GM18511 (cell line): Measurements from ENCODE around the gene TENT4A.
A peak's percentile ranks its signal among the peaks of the same experiment; 100 is the strongest.
"Not testable (repeated sequence)": the region's sequence is repeated elsewhere in the genome, so short reads cannot be mapped to it uniquely, and the experiment has no call there.

Source experiments
- ATAC-seq: cut with Tn5 transposase; IDR thresholded peaks from one replicate; pipeline ENCODE4 v1.9.1; 2021; ENCODE audit warnings: mild to moderate bottlenecking, moderate library complexity; ENCODE audit not compliant: unreplicated experiment

TENT4A gene

GRCh38 chr5:6766604-6767093 lies 53.4 kb downstream of the TENT4A start:
- ATAC-seq, result peak; percentile 62

DNA sequence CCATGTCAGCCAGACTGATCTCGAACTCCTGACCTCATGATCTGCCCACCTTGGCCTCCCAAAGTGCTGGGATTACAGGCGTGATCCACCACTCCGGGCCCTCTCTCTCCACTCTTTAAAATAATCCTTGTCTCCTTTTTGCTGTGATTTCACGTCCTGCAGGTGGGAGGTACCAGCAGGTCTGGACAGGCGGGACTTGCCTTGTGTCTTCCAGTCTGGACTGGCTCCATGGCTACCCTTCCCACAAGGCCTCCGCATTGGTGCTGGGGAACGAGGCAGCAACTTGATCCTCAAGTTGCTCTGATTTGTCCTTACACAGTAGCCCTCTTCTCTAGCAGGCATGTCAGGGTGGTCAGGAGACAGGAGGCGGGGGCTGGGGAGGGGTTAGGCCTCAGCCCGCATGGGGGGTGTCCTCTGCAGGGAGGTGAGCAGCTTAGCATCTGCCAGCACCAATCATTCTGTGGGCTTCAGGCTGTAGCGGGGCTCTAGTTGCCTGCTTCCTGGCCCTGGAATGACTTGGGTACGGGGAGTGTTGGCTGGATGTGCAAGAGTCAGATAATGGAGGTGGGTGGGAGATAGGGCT lies 54.3 kb downstream of the TENT4A start:
- ATAC-seq, result no peak

- ATAC-seq, result no peak
Observed at GRCh38 chr5:6768590-6769230, 55.5 kb downstream of the TENT4A start.

GRCh38 chr5:6770826-6771607 lies 57.8 kb downstream of the TENT4A start:
- ATAC-seq, result no peak

DNA sequence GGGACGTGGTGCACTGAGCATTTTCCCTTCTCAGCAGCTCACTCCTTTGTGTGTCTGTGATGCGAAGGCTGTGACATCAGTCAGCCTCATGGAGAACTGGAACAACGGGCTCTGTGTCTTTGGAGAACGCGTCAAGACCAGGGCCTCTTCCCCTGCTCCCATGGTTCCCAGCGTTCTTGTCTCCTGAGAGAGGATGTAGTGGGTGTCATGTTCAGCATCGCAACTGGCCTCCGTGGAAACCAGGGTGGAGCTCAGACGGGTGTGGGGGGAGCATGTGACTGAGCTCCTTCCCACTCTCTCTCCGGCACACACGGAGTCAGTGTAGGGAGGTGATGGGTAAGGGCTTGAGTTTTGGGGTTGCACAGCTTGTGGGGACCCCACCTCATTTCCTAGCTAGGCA lies 59.7 kb downstream of the TENT4A start:
- ATAC-seq, result no peak

DNA sequence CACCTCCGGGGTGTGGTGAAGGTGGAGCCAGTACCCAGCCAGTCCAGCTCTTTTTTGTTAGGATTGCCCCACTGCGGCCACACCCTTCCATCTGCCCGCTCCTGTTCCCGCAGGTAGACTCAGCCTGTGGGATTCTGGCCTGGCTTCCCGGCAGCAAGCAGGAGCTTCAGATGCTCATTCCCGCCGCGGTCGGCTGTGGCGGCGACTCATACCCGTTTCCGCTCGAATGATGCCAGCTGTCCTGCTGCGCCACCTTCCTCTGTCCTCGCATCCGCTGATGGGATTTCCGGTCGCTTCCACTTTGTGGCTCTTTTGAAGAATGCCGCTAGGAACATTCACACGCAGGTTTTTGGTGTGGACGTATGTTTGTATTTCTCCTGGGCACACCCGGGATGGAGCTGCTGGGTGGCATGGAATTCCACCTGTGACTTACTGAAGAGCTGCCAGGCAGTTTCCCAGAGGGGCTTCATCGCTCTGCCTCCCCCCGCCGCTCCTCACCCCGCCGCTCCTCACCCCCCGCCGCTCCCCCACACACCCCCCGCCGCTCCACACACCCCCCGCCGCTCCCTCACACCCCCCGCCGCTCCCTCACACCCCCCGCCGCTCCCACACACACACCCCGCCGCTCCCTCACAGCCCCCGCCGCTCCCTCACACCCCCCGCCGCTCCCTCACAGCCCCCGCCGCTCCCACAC lies 60.3 kb downstream of the TENT4A start:
- no peak for ATAC-seq

DNA sequence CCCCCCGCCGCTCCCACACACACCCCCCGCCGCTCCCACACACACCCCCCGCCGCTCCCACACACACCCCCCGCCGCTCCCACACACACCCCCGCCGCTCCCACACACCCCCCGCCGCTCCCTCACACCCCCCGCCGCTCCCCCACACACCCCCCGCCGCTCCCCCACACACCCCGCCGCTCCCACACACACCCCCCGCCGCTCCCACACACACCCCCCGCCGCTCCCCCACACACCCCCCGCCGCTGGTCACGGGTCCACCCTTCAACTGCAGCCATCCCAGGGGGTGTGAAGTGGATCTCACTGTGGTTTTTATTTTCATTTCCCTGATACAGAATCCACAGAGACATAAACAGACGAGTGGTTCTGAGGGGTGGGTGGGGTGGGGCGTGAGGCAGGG lies 61.0 kb downstream of the TENT4A start:
- ATAC-seq, result not testable (repeated sequence)

DNA sequence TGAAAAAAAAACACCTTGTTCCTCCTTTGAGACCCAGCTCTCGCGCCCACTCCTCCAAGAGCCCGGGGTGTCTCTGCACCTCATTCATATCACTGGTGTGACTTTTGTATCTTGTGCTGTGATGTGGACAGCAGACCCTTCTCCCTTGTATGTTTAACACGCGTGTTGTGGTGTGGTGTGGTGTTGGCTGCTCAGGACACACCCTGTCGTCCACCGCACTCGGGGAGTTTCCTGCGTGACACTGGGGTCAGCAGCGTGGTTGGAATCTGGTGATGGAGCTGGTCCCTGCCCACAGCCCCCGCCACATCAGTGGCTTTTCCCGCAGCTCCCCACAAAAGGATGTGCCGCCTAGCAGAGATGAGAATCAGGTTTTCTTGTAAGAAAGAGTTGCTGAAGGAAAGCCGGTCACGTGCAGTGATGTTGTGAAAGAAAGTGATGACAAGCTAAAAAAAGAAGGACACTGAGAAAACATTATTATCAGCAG lies 61.5 kb downstream of the TENT4A start:
- ATAC-seq, result no peak

GRCh38 chr5:6775571-6775970 lies 62.3 kb downstream of the TENT4A start:
- no peak for ATAC-seq

DNA sequence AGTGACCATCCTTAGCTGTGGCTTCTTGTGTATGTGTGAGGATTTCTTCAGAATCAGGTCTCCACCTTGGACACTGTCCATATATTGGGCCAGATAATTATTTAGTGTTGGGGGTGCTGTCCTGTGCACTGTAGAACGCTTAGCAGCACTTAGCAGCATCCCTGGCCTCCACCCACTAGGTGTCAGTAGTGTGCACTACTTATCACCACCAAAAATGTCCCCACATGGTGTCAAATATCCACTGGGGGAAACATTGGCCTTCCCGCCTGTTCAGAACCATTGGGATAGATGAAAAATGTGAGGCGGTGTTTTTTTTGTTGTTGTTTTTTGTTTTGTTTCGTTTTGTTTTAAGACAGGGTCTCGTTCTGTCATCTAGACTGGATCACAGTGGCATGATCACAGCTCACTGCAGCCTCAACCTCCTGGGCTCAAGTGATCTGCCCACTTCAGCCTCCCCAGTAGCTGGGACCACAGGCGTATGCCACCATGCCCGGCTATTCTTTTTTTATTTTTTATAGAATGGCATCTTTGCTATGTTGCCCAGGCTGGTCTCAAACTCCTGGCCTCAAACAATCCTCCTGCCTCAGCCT lies 67.7 kb downstream of the TENT4A start:
- ATAC-seq, result peak; percentile 78

- ATAC-seq, result no peak
Observed at GRCh38 chr5:6781716-6782115, 68.5 kb downstream of the TENT4A start.

DNA sequence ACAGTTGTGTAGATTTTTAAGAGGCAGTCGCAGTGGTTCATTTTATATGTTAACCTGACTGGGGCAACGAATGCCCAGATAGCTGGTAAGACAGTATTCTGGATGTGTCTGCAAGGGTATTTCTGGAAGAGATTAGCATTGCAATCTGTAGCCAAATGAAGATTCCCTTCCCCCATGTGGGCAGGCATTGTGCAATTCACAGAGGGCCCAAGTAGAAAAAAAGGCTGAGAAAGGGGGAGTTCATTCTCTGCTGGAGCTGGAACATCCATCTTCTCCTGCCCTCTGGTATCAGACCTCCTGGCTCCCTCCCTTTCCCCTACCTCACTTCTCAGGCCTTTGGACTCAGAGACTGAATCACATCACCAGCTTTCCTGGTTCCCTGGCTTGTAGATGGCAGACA lies 70.6 kb downstream of the TENT4A start:
- no peak for ATAC-seq

GRCh38 chr5:6784481-6784880 lies 71.2 kb downstream of the TENT4A start:
- ATAC-seq, result no peak

- no peak for ATAC-seq
Observed at GRCh38 chr5:6785161-6785860, 72.1 kb downstream of the TENT4A start.

DNA sequence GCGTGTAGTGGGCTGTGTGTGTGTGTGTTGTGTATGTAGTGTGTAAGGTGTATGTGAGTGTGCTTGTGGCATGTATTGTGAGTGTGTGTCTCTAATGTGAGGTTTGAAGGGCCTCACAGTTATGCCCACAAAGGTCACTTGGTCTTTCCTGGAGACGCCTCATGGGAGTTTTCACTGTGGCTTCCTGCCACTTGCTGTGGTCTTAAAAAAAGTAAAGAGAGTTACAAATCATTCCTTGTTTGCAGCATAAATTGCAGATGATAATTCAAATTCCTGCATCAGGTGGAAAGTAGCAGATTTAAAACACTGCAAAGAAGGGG lies 72.6 kb downstream of the TENT4A start:
- no peak for ATAC-seq

DNA sequence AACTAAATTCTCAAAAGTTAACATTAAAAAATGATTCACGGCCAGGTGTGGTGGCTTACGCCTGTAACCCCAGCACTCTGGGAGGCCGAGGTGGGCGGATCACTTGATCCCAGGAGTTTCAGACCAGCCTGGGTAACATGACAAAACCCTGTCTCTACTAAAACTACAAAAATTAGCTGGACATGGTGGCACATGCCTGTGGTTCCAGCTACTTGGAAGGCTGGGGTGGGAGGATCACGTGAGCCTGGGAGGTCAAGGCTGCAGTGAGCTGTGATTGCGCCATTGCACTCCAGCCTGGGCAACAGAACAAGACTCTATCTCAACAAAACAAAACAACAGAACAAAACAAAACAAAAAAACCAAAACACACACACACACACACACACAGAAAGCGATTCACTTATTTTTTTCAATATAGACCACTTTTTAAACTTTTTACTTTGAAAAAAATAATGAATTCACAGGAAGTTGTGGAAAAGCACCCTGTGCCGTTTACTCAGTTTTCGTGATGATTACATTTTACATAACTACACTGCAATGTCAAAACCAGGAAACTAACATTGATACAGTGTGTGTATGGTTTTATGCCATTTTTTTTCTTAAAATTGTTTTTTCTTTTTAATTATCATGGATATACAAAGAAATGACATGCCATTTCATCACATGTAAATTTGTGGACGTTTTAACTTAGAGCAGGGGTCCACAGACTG lies 73.7 kb downstream of the TENT4A start:
- no peak for ATAC-seq

DNA sequence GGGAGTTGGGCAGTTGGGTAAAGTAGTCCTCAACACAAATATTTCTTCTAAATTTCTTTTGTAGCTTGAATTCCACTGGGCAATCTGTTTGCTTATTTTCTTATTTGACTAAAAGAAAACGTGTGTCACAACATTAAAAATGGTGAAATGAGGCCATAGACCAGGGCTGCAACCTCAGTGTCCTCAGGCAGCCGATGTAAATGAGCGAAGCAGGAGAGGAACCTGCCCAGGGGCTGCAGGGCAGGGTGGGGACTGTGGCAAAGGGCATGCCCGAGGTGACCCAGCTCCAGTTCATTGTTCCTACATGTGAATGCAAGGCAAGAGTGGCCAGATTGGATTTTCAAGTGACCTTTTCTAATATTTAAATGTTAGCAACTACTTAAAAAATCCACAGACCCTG lies 74.7 kb downstream of the TENT4A start:
- ATAC-seq, result no peak

DNA sequence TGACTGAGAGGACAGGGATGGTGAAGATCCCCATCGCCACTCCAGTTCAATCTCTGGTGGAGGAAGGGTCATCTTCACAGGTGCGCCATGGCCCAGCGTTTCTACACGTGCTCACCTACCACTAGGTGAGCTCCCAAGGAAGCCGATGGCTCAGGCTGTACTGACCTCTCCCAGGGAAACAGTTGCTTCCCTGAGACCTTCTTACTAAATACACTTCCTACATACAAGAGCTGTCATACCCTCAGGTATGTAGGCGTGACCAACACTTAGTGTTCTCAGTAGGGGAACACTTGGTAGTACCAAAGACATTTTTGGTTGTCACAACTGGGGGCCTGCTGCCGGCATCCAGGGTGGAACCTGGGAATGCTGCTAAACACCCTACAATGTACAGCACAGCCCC lies 75.2 kb downstream of the TENT4A start:
- no peak for ATAC-seq

DNA sequence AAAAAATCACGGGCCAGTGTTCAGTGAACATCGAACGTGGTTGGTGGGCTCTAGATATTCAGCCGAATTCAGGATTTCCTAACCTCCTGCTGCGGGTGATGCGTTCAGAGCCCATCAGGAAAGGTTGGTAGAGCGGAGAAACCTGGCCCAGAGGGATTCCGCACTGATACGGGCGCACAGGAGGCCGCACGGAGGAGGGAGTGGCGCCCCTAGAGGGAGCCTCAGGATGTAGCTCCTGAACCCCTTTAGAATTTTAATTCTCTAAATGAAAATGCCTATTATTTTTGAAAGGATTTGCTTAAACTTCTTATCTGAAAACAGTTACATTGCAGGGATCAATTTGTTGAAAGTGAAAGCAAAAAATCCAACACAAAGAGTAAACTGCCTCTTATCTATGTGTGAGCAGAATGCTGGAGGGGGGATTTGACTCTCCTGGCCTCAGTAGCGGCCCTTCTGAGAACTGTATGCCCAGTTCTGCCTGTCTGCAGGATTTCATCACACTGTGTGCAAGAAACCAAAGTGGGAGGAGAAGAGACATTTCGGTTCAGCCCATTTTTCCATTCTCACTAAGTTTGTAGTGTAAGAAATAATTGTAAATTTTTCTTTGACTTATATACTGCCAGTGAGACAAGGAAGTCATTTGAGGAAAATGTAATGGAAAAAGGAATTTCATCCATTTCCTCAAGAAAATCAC lies 75.9 kb downstream of the TENT4A start:
- ATAC-seq, result no peak
